IMR-90 (cell line): ENCODE results near the gene ALS2CL. TPM values are rescaled to one million over a fixed set of nuclear protein-coding genes. Genes with fewer than 3 reads are reported as not detected.

ENCODE experiments used
- ATAC-seq: fragments of 200-7000 bp; cut with Tn5 transposase; 2 replicates; pipeline ENCODE4 v1.9.1; 2020; ENCODE audit warnings: low read depth, mild to moderate bottlenecking, moderate library complexity
- BruUV-seq: library from RNA; stranded (reverse); fragments of 400-500 nt; replicated peaks from 2 replicates; lab custom pipeline; 2021; lab: Mats Ljungman, UMichigan
- CTCF ChIA-PET: fragments of 300-600 bp; formaldehyde crosslinking; extraction: SDS; loops from one replicate; lab custom pipeline; 2021; ENCODE audit warnings: antibody characterized with exemption; lab: Yijun Ruan, JAX
- POLR2A ChIA-PET: fragments of 300-600 bp; sonication (Branson Sonifier 250); formaldehyde crosslinking; loops from one replicate; lab custom pipeline; 2022; ENCODE audit warnings: antibody characterized with exemption; ENCODE audit not compliant: unreplicated experiment; lab: Charles Lee
- DNase-seq: peaks from one replicate; pipeline ENCODE4 v3.0.0; 2013
- H2AFZ ChIP-seq: replicated peaks from 2 replicates; pipeline ENCODE3; 2013; ENCODE audit warnings: low read length, mild to moderate bottlenecking; ENCODE audit not compliant: poor library complexity
- H2AK5ac ChIP-seq: 2 replicates; pipeline ENCODE4 v1.6.1; 2013; ENCODE audit warnings: low read depth, low read length, inconsistent platforms
- H2AK9ac ChIP-seq: replicated peaks from 2 replicates; pipeline ENCODE3; 2013; ENCODE audit warnings: mild to moderate bottlenecking, low read depth, low read length, moderate library complexity; ENCODE audit not compliant: poor library complexity
- H2BK120ac ChIP-seq: 2 replicates; pipeline ENCODE4 v1.6.1; 2013; ENCODE audit warnings: low read depth, low read length, inconsistent platforms
- H2BK15ac ChIP-seq: 3 replicates; pipeline ENCODE4 v1.6.1; 2013; ENCODE audit warnings: low read depth, low read length, inconsistent platforms
- H2BK20ac ChIP-seq: 2 replicates; pipeline ENCODE4 v1.6.1; 2013; ENCODE audit warnings: low read depth, mild to moderate bottlenecking, inconsistent platforms, low read length, moderate library complexity
- H2BK5ac ChIP-seq: 2 replicates; pipeline ENCODE4 v1.6.1; 2013; ENCODE audit warnings: mild to moderate bottlenecking, low read depth, low read length, inconsistent platforms; ENCODE audit not compliant: poor library complexity, severe bottlenecking
- H3K14ac ChIP-seq: replicated peaks from 2 replicates; pipeline ENCODE4 v1.6.1; 2013; ENCODE audit warnings: low read depth, low read length, inconsistent platforms
- H3K18ac ChIP-seq: 2 replicates; pipeline ENCODE4 v1.6.1; 2013; ENCODE audit warnings: low read depth, low read length, control low read depth
- H3K23ac ChIP-seq: 2 replicates; pipeline ENCODE4 v1.6.1; 2013; ENCODE audit warnings: low read depth, low read length, inconsistent platforms
- H3K27ac ChIP-seq: 2 replicates; pipeline ENCODE4 v1.5.1; 2013; ENCODE audit warnings: mild to moderate bottlenecking, control low read depth, low read length; ENCODE audit not compliant: insufficient read depth
- H3K27me3 ChIP-seq: 2 replicates; pipeline ENCODE4 v1.6.1; 2013; ENCODE audit warnings: low read length; ENCODE audit not compliant: control insufficient read depth, insufficient read depth
- H3K36me3 ChIP-seq: 2 replicates; pipeline ENCODE4 v1.6.1; 2013; ENCODE audit warnings: low read length, mixed read lengths; ENCODE audit not compliant: control insufficient read depth, insufficient read depth
- H3K4ac ChIP-seq: 2 replicates; pipeline ENCODE4 v1.6.1; 2013; ENCODE audit warnings: low read depth, low read length, inconsistent platforms
- H3K4me1 ChIP-seq: 2 replicates; pipeline ENCODE4 v1.6.1; 2013; ENCODE audit warnings: low read length, mixed read lengths; ENCODE audit not compliant: control insufficient read depth, insufficient read depth
- H3K4me2 ChIP-seq: 2 replicates; pipeline ENCODE4 v1.6.1; 2013; ENCODE audit warnings: low read depth, mild to moderate bottlenecking, control low read depth, low read length, moderate library complexity
- H3K4me3 ChIP-seq: 2 replicates; pipeline ENCODE4 v1.5.1; 2013; ENCODE audit warnings: low read depth, mild to moderate bottlenecking, control low read depth, low read length, moderate library complexity; ENCODE audit not compliant: insufficient read depth
- H3K56ac ChIP-seq: 2 replicates; pipeline ENCODE4 v1.6.1; 2013; ENCODE audit warnings: low read length, inconsistent platforms; ENCODE audit not compliant: insufficient read depth; ENCODE audit errors: extremely low read depth
- H3K79me1 ChIP-seq, 2 experiments: 2 replicates each; pipeline ENCODE4 v1.6.1; 2013; ENCODE audit warnings: low read length in 2 of 2, inconsistent platforms in 1 of 2, low read depth in 1 of 2
- H3K9ac ChIP-seq: 2 replicates; pipeline ENCODE4 v1.6.1; 2013; ENCODE audit warnings: low read depth, low read length, control low read depth
- H3K9me1 ChIP-seq: 2 replicates; pipeline ENCODE4 v1.6.1; 2013; ENCODE audit warnings: low read length, inconsistent platforms; ENCODE audit not compliant: insufficient read depth
- H3K9me3 ChIP-seq: 2 replicates; pipeline ENCODE4 v1.6.1; 2013; ENCODE audit warnings: low read length; ENCODE audit not compliant: control insufficient read depth, insufficient read depth
- H4K20me1 ChIP-seq: 2 replicates; pipeline ENCODE4 v1.6.1; 2013; ENCODE audit warnings: low read length, inconsistent platforms; ENCODE audit not compliant: insufficient read depth
- H4K5ac ChIP-seq: 2 replicates; pipeline ENCODE4 v1.6.1; 2013; ENCODE audit warnings: mild to moderate bottlenecking, low read depth, low read length, control low read depth
- H4K8ac ChIP-seq, 2 experiments: 2 replicates each; pipeline ENCODE4 v1.6.1; 2013; ENCODE audit warnings: low read depth in 2 of 2, low read length in 2 of 2, control low read depth in 1 of 2, inconsistent platforms in 1 of 2
- H4K91ac ChIP-seq: 2 replicates; pipeline ENCODE4 v1.6.1; 2013; ENCODE audit warnings: low read depth, low read length, inconsistent platforms; ENCODE audit not compliant: insufficient read depth
- CTCF ChIP-seq: conservative IDR thresholded peaks from 2 replicates; pipeline ENCODE4 v1.5.1; 2012; ENCODE audit warnings: mild to moderate bottlenecking, low read depth, low read length, improper control_type of control experiment
- FOS ChIP-seq: fragments of 150-350 bp; IDR thresholded peaks from 2 replicates; pipeline ENCODE4 v1.6.1; 2016; ENCODE audit warnings: low read depth, low read length
- MXI1 ChIP-seq: IDR thresholded peaks from 2 replicates; pipeline ENCODE4 v1.6.1; 2012; ENCODE audit warnings: low read depth, mild to moderate bottlenecking, low read length, moderate library complexity, borderline replicate concordance
- POLR2A ChIP-seq: IDR thresholded peaks from 2 replicates; pipeline ENCODE4 v1.6.1; 2012; ENCODE audit warnings: mild to moderate bottlenecking, low read depth, low read length
- WGBS, 2 experiments: methylation state at CpG; one replicate each; pipeline versions ENCODE4 v1.1.5 to v1.1.7; 2013; ENCODE audit warnings: missing lambda C conversion rate in 2 of 2; ENCODE audit not compliant: insufficient read length in 1 of 2; ENCODE audit errors: extremely low coverage in 2 of 2; 5-methylcytosine and 5-hydroxymethylcytosine counted together
- dilution Hi-C: fragments of 300-500 bp; cut with HindIII; formaldehyde crosslinking; loops from one replicate; pipeline ENCODE4 v1.14.3; 2018; ENCODE audit warnings: low sequenced_read_pairs; ENCODE audit not compliant: unreplicated experiment
- in situ Hi-C: fragments of 300-500 bp; cut with MboI; formaldehyde crosslinking; loops from 3 replicates; pipeline ENCODE4 v1.14.3; 2019; ENCODE audit warnings: low sequenced_read_pairs, inconsistent platforms, mixed read lengths
- intact Hi-C: fragments of 100-400 bp; cut with micrococcal nuclease; formaldehyde crosslinking; loops from 2 replicates; pipeline ENCODE4 v1.10.0; 2022
- polyA plus RNA-seq, 3 experiments: library from polyadenylated mRNA; depleted of rRNA; stranded (reverse); fragments of >200 nt; gene quantifications; 2 replicates each; pipeline ENCODE4 v1.2.3, GENCODE V29; 2012; ENCODE audit warnings: low replicate concordance in 1 of 3
- total RNA-seq: library from RNA; depleted of rRNA; stranded (reverse); fragments of >200 nt; gene quantifications from 2 replicates; pipeline ENCODE4 v1.2.3, GENCODE V29; 2012

ALS2CL gene
- total and polyA plus RNA-seq, 2 of the 4 experiments (the other 2 are of a cell fraction): 2.2 to 4.8 TPM

- H3K9ac ChIP-seq: no peak overlapping the region
- no peak for DNase-seq
- intact Hi-C loops (loop anchor here (2.0 kb wide), 1 partner anchor 207 kb away; no protein-coding TSS in a partner anchor), in situ Hi-C loops (no loop called here), dilution Hi-C loops (no loop called here)
- H2AFZ ChIP-seq: peak overlapping the region; percentile 62
- H4K91ac ChIP-seq: no peak overlapping the region; the same call in 1 of the 2 replicates
- no peak overlapping the region for H3K18ac ChIP-seq
- H3K4ac ChIP-seq: no peak overlapping the region
- peak overlapping the region; percentile 45 for H2AK9ac ChIP-seq
- POLR2A ChIA-PET: no interaction called here
- H3K27me3 ChIP-seq: peaks cover 9% of the 10 kb centered on the region
- WGBS, 2 experiments: 85% methylated on average over 4 of the region's 11 CpGs; no CpG with 5 or more reads in 1 of the 2 experiments
- H2AK5ac ChIP-seq: no peak overlapping the region
- peak overlapping the region; percentile 6; the same call in 1 of the 2 replicates for H4K5ac ChIP-seq
- H3K9me3 ChIP-seq: no peaks in the 10 kb centered on the region
- TF ChIP-seq POLR2A: no peak
- 0 out of 2 replicates have a peak, but pooled peaks have one; percentile 24 for TF ChIP-seq CTCF
- no peak for TF ChIP-seq MXI1
- TF ChIP-seq FOS: no peak
- no peaks in the 10 kb centered on the region for H3K36me3 ChIP-seq
- peaks cover 20% of the 10 kb centered on the region for H3K4me1 ChIP-seq
- H3K79me1 ChIP-seq: no peaks in the 10 kb centered on the region
- H2BK120ac ChIP-seq: no peak overlapping the region
- BruUV-seq: no TSS peak
- no peak overlapping the region for H3K27ac ChIP-seq
- no peak overlapping the region; a peak in 1 of 4 replicates for H4K8ac ChIP-seq
- H3K23ac ChIP-seq: no peak overlapping the region
- peaks cover 14% of the 10 kb centered on the region; the same call in 1 of the 2 replicates for H3K9me1 ChIP-seq
- CTCF ChIA-PET: interaction anchor here (0.8 to 1.0 kb wide), 2 partner anchors 206 to 214 kb away, joined by 3 read pairs; no protein-coding TSS in a partner anchor
- H3K14ac ChIP-seq: peak overlapping the region; percentile 15; the same call in 1 of the 2 replicates
- no peak overlapping the region for H2BK15ac ChIP-seq
- no peak for ATAC-seq
- no peak overlapping the region for H2BK5ac ChIP-seq
- H3K4me3 ChIP-seq: no peak overlapping the region
- peaks cover 5% of the 10 kb centered on the region; the same call in 1 of the 2 replicates for H4K20me1 ChIP-seq
- no peak overlapping the region for H2BK20ac ChIP-seq
- no peak overlapping the region for H3K4me2 ChIP-seq
- H3K56ac ChIP-seq: no peak overlapping the region
Measured at GRCh38 chr3:46695177-46695961, 1.9 kb upstream of the ALS2CL start.
